OCI-LY1 (cell line): Measurements from ENCODE around the gene CPN2.

Experiments
- H2AFZ ChIP-seq: fragments of 200-600 bp; sonication (generic), shearing (Covaris generic); 2 replicates; pipeline ENCODE4 v1.6.0; 2014; ENCODE audit warnings: antibody characterized with exemption, mild to moderate bottlenecking, low read length
- H3F3A ChIP-seq: fragments of 200-600 bp; sonication (generic), shearing (Covaris generic); 2 replicates; pipeline ENCODE4 v1.6.0; 2014; ENCODE audit warnings: mild to moderate bottlenecking, antibody characterized with exemption, low read length, moderate library complexity; ENCODE audit not compliant: insufficient read depth
- H3K27ac ChIP-seq: fragments of 200-600 bp; sonication (generic); 2 replicates; pipeline ENCODE4 v1.5.1; 2014; ENCODE audit warnings: low read length, mixed run types, mild to moderate bottlenecking, low read depth; ENCODE audit not compliant: poor library complexity, severe bottlenecking
- H3K27me3 ChIP-seq: fragments of 200-600 bp; sonication (generic); 2 replicates; pipeline ENCODE4 v1.6.0; 2014; ENCODE audit warnings: antibody characterized with exemption, mild to moderate bottlenecking, low read length, moderate library complexity; ENCODE audit not compliant: insufficient read depth
- H3K36me3 ChIP-seq: fragments of 200-600 bp; sonication (generic); 2 replicates; pipeline ENCODE4 v1.6.1; 2014; ENCODE audit warnings: mild to moderate bottlenecking, antibody characterized with exemption, low read length, moderate library complexity, mixed read lengths; ENCODE audit not compliant: insufficient read depth
- H3K4me1 ChIP-seq: fragments of 200-600 bp; sonication (generic); 2 replicates; pipeline ENCODE4 v1.5.1; 2014; ENCODE audit warnings: mild to moderate bottlenecking, low read length, moderate library complexity; ENCODE audit not compliant: insufficient read depth, severe bottlenecking
- H3K4me2 ChIP-seq: fragments of 200-600 bp; sonication (generic), shearing (Covaris generic); 2 replicates; pipeline ENCODE4 v1.6.1; 2014; ENCODE audit warnings: low read length
- H3K4me3 ChIP-seq: fragments of 200-600 bp; sonication (generic); 2 replicates; pipeline ENCODE4 v1.5.1; 2014; ENCODE audit warnings: low read length, low read depth, mild to moderate bottlenecking, mixed read lengths; ENCODE audit not compliant: poor library complexity, severe bottlenecking
- H3K79me2 ChIP-seq: fragments of 200-600 bp; shearing (Covaris generic); 2 replicates; pipeline ENCODE4 v1.6.1; 2016; ENCODE audit warnings: mixed run types, low read length, mixed read lengths; ENCODE audit not compliant: insufficient read depth
- H3K9ac ChIP-seq: fragments of 200-600 bp; sonication (generic), shearing (Covaris generic); 2 replicates; pipeline ENCODE4 v1.6.1; 2014; ENCODE audit warnings: mild to moderate bottlenecking, low read length, mixed read lengths
- H3K9me2 ChIP-seq: fragments of 200-600 bp; sonication (generic), shearing (Covaris generic); 2 replicates; pipeline ENCODE4 v1.6.1; 2014; ENCODE audit warnings: low read depth, mild to moderate bottlenecking, low read length, mixed read lengths
- H3K9me3 ChIP-seq: fragments of 200-600 bp; shearing (Covaris generic); 2 replicates; pipeline ENCODE4 v1.6.1; 2014; ENCODE audit warnings: low read length, mixed read lengths
- H4K20me1 ChIP-seq: fragments of 200-600 bp; sonication (generic), shearing (Covaris generic); 2 replicates; pipeline ENCODE4 v1.6.0; 2016; ENCODE audit warnings: mild to moderate bottlenecking, low read length; ENCODE audit not compliant: insufficient read depth
- EZH2 ChIP-seq: fragments of 200-600 bp; sonication (generic), shearing (Covaris generic); IDR thresholded peaks from 2 replicates; pipeline ENCODE4 v1.8.0; 2017; ENCODE audit warnings: borderline replicate concordance, mixed run types, mild to moderate bottlenecking, antibody characterized with exemption, low read length, moderate library complexity, mixed read lengths
- TF ChIP-seq, protein P1 (sequence below): fragments of 200-600 bp; sonication (generic), shearing (Covaris generic); IDR thresholded peaks from 2 replicates; pipeline ENCODE4 v1.5.1; 2017; ENCODE audit warnings: mild to moderate bottlenecking, antibody characterized with exemption, low read length, moderate library complexity, mixed read lengths

CPN2 gene

DNA sequence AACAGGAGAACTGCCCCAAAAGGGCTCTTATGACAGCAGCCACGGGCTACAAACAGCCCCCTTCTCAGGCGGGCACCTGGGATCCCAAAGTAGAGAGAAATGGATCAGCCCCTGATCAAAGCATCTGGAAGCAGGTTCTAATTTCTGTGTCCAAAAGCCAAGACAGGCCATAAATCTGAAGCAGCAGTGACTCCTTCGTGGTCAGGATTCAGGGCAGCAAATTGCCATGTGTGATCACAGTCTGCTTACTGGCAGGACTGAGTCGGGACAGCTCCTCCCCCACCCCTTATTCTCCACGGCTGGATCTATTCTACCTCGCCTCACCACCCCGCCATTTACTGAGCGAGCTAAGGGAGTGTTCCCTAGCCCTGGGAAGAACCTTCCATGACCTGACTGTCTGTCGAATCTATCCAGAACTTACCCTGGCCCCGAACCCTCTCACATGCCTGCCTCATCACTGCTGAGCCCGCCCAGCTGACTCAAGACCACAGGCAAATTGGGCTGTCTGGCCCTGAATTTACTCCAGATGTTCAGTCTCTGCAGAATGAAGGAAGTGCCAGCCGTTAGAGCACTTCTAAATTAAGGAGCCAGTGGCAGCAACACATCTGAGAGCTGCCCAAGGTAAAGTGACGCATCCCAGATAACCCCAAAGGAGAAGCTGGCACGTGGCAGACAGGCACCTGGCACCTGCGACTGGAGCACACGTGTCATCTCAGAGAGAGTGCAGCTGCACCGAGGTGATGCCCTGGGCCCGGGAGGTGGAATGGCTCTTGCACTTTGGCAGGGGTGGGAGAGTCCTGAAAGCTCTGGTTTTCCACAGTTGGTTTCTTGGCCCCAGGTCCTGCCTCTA is 17.1 kb upstream of the CPN2 start:
- no peak overlapping the region for H3K4me3 ChIP-seq

DNA sequence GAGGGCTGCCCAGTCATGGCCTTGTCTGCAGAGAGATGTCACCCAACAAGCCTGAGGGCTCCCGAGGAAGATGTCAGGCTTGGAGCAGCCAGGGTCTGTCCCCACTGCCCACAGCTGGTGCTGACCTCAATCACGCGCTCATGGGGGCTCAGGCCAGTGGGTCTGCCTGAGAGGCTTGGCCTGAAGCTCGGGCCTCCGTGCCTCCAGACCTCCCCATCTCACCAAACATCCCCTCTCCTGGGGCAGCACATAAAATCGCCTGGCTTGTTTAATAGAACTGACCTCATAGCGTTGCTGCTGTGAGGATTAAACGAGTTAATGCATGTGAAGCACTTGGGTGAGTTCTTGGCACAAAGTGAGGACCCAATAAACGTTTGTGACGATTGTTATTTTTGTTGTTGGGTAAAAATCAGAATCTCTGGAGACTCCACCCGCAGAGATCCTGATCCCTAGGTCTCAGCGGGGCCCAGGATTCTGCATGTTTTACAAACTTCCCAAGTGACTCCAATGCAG is 14.9 kb upstream of the CPN2 start:
- no peak overlapping the region for H3K27ac ChIP-seq
- H3K4me2 ChIP-seq, result no peak overlapping the region
- H3K9ac ChIP-seq, result no peak overlapping the region
- H3K4me3 ChIP-seq, result no peak overlapping the region
- no peaks in the 10 kb centered on the region for H3F3A ChIP-seq
- H3K9me2 ChIP-seq, result no peaks in the 10 kb centered on the region
- no peaks in the 10 kb centered on the region for H3K79me2 ChIP-seq
- no peaks in the 10 kb centered on the region for H3K4me1 ChIP-seq
- H3K36me3 ChIP-seq, result no peaks in the 10 kb centered on the region
- H2AFZ ChIP-seq, result no peak overlapping the region
- H4K20me1 ChIP-seq, result no peaks in the 10 kb centered on the region
- no peak for TF ChIP-seq EZH2
- TF ChIP-seq, protein P1, sequence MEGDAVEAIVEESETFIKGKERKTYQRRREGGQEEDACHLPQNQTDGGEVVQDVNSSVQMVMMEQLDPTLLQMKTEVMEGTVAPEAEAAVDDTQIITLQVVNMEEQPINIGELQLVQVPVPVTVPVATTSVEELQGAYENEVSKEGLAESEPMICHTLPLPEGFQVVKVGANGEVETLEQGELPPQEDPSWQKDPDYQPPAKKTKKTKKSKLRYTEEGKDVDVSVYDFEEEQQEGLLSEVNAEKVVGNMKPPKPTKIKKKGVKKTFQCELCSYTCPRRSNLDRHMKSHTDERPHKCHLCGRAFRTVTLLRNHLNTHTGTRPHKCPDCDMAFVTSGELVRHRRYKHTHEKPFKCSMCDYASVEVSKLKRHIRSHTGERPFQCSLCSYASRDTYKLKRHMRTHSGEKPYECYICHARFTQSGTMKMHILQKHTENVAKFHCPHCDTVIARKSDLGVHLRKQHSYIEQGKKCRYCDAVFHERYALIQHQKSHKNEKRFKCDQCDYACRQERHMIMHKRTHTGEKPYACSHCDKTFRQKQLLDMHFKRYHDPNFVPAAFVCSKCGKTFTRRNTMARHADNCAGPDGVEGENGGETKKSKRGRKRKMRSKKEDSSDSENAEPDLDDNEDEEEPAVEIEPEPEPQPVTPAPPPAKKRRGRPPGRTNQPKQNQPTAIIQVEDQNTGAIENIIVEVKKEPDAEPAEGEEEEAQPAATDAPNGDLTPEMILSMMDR, result no peak
- no peaks in the 10 kb centered on the region for H3K9me3 ChIP-seq
- peaks cover 9% of the 10 kb centered on the region for H3K27me3 ChIP-seq

More for the DNA sequence above, 17.1 kb upstream of the CPN2 start:
- H3K9me2 ChIP-seq, result no peaks in the 10 kb centered on the region
- no peak overlapping the region for H2AFZ ChIP-seq
- TF ChIP-seq, protein P1, result no peak
- TF ChIP-seq EZH2, result no peak
- no peaks in the 10 kb centered on the region for H3K4me1 ChIP-seq
- H3K9ac ChIP-seq, result no peak overlapping the region
- H3K4me2 ChIP-seq, result no peak overlapping the region
- peaks cover 9% of the 10 kb centered on the region for H3K27me3 ChIP-seq
- H4K20me1 ChIP-seq, result no peaks in the 10 kb centered on the region
- no peaks in the 10 kb centered on the region for H3K36me3 ChIP-seq
- no peak overlapping the region for H3K27ac ChIP-seq
- H3F3A ChIP-seq, result no peaks in the 10 kb centered on the region
- no peaks in the 10 kb centered on the region for H3K79me2 ChIP-seq
- H3K9me3 ChIP-seq, result no peaks in the 10 kb centered on the region

DNA sequence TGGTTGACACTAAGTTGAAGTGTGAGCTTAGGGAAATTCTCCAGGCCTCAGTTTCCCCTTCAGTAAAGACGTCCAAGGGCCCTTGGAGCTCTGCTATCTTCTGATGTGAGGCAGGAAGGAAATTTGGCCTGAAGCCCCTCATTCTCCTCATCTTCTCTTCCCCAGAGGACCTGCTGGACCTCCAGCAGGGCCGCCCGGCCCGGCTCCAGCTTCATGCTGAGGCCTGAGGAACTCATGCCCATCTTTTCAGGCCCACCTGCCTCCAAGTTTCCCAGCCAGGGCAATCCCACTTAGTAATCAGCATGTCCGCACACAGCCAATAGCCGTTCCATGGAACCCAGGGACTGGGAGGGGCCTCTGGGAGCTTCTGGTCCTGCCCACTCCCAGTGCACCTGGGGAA is 14.4 kb upstream of the CPN2 start:
- Histone ChIP-seq H3K27ac (no peak overlapping the region), H2AFZ (no peak overlapping the region), H3K9me3 (no peaks in the 10 kb centered on the region), H3K79me2 (no peaks in the 10 kb centered on the region), H3K27me3 (peaks cover 9% of the 10 kb centered on the region), H3F3A (no peaks in the 10 kb centered on the region), H4K20me1 (no peaks in the 10 kb centered on the region), H3K36me3 (no peaks in the 10 kb centered on the region), H3K4me1 (no peaks in the 10 kb centered on the region), H3K9me2 (no peaks in the 10 kb centered on the region), H3K9ac (no peak overlapping the region), H3K4me3 (no peak overlapping the region), H3K4me2 (no peak overlapping the region)
- TF ChIP-seq, protein P1, result no peak
- TF ChIP-seq EZH2, result no peak
